GM21447 (cell line): ENCODE data around the gene ASIC3.

Source experiments
- ATAC-seq: cut with Tn5 transposase; IDR thresholded peaks from one replicate; pipeline ENCODE4 v1.9.1; 2021; ENCODE audit not compliant: unreplicated experiment

ASIC3 gene

DNA sequence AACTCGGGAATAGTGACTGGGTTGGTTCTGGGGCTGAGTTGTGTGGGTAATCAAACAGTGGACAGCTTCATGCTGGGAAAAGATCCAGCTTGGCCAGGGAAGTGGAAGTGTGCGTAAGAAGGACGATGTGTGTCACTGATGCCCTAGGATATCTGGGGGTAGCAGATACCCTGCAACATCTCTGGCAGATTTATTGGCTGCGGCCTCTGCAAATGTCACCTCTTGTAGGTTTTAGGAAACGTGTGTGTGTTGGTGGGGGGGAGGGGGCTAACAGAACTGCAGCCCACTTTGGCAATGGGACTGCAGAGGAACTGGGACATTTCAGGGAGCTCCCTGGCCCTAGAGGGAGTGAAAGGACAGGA is 37.0 kb downstream of the ASIC3 start:
- ATAC-seq = no peak

GRCh38 chr7:151085691-151086620 is 37.6 kb downstream of the ASIC3 start, which contains the start of gene AGAP3:
AGAP3 (plus strand) TSS chr7:151086475; CDS start chr7:151086742, 267 bp downstream.
- peak; percentile 40 for ATAC-seq

GRCh38 chr7:151086802-151087244 is 38.5 kb downstream of the ASIC3 start:
- no peak for ATAC-seq

GRCh38 chr7:151087245-151088018 is 39.1 kb downstream of the ASIC3 start:
- ATAC-seq = peak; percentile 21

DNA sequence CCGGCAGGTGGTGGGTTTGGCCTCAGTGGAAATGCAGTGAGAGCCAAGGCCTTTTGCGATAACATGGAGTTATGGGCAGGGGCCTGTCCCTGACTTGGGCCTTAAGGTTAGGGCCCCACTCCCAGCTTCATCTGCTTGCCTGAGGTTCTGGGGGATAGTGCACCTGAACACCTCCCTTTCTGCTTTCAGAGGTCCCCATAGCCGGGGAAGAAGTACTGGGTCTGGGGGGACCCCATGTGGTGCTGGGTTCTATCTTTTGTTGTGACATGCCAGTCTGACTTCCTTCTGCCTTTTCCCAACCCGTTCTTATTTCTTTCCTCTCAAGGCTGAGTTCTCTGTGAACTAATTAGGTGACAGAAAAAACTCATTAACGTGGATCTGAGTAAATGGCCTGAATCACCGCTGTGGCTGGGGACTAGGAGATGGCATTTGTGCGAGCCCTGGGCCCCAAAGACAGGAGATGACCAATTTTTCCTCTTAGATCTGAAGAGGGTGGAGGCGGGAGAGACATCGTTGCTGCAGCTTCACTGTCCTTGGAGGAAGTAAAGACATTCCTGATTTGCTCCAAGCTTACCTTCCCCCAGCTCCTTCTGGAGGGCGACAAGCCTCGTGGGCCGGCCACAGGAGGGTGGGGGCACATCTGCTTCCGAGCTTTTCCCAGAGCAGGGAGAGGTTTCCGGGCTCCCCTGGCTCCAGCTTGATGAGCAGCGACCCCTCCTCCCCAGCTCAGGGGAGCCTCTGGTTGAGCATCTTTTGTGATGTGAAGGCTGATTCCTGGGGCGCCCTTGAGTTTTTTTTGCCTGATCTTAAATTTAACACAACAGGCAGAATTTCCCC is 39.9 kb downstream of the ASIC3 start:
- ATAC-seq = no peak

DNA sequence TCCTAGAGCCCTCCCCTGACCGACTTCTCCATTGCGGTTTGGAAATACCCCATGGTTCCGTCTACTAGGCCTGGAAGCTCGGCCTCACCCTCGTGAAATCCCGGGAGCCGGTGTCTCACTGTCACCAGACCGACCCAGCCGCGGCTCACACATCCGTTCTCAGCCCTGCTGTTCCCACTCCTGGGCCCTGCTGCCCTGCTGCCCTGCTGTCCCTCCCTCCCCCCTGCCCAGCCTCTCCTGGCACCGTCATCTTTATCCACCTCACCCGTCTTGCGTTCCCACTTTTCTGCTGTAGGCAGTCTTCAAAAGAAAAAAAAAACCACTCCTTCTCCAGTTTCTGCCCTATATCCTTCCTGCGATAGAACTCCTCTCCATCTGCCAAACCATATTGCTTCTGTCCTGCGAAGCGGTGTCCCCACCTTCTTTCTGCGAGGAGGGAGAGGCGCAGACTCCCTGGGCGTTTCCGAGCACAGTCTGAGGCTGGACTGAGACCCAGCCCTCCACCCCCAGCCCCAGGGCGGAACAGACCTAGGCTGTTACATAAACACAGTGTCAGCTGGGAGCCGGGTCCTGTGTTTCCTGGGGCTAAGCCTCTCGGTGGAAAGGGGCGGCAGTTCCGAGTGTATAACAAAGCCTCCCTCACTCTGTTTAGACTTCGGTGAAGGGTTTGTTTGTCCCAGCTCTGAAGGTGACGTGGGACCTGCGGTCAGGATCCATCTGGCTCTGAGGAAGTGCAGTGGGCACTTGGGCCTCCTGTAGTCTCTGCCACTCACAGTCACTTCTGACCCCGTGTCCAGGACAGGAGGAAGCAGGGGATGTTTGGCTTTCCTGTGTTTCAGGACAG is 40.7 kb downstream of the ASIC3 start:
- no peak for ATAC-seq

- ATAC-seq = no peak
These were observed 41.8 kb downstream of the ASIC3 start for GRCh38 chr7:151089893-151090730.

DNA sequence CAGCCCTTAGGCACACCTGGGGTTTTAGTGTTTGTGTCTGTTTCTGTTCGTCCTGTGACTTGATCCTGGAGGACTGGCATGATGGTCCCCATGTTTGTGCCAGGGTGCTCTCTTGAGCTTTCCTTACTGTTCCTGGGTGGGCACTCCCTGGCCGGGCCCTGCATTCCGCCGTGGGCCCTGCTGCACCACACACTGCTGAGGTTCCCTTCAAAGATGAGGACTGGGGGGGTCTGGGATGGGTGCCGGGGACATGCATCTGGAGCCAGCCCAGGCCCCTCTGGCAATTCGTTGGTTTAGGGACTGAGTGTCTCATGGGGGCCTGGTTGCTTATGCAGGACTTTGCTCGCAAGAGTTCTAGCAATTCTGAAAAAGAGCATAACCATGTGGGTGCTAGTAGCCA is 42.7 kb downstream of the ASIC3 start:
- no peak for ATAC-seq

DNA sequence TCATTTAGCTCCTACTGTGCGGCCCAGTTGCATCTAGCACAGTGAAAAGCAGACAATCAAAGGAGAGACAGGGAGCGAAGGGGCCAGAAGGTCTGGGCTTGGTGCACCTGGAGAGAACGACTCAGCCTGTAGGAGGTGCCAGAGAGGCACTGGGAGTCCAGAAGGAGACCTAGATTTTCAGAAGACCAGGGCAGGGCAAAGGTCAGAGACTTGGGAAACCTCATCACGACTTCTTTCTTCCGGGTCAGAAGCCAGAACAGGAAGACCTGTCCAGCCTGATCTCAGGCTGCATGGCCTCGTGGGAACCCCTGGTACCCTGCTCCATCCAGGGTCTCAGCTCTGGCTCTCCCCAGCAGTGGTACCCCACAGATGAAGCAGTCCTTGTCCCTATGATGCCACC is 43.1 kb downstream of the ASIC3 start:
- ATAC-seq = no peak

DNA sequence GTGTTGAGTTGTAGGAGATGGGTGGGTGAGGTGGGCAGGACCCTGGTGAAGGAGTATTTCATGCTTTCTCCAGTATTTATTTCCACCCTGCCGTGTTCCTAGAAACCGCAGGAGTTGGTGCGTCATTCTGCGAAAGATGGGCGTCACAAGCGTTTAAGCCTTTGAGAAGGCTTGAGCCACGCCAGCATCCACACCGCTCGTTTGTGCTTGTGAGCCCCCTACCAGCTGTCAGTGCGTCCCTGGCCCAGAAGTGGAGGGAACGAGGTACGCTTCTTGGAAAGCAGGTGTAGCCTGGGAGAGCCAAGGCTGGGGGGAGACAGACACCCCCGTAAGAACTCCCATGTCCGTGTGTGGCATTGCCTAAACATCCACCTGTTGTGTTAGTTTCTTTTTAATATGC is 43.7 kb downstream of the ASIC3 start:
- ATAC-seq = no peak

GRCh38 chr7:151093748-151094147 is 45.4 kb downstream of the ASIC3 start:
- ATAC-seq = no peak

GRCh38 chr7:151094675-151095074 is 46.3 kb downstream of the ASIC3 start:
- no peak for ATAC-seq

DNA sequence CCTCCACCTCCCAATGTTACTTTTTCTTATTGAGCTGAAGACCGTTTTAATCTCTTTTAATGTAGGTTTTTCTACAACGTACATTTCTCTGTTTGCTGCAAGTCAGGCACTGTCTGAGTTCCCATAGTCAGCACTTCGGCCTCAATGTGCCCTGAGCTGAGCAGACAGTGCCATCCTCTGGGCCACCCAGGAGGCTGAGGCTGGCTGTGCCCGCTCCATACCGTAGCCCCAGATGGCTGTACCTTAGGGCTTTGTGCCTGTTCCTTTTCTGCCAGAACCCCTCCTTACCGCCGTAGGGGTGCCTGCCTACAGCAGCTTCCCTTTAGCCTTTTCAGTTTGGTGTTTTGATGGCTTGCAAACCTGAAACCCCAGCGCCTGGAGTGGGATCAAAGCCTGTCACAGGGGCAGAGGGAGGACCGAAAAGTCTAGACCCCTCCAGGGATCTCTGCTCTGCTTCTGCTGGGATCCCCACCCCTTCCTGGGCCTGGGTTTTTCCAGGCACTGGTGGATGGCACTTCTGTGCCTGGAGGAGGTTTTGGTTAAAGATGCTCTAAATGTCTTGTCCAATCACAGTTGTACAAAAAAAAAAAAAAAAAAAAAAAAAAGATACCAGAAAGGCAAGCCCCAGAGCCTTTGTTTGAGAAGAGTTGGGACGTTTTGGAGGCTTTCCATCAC is 46.9 kb downstream of the ASIC3 start:
- ATAC-seq = no peak

DNA sequence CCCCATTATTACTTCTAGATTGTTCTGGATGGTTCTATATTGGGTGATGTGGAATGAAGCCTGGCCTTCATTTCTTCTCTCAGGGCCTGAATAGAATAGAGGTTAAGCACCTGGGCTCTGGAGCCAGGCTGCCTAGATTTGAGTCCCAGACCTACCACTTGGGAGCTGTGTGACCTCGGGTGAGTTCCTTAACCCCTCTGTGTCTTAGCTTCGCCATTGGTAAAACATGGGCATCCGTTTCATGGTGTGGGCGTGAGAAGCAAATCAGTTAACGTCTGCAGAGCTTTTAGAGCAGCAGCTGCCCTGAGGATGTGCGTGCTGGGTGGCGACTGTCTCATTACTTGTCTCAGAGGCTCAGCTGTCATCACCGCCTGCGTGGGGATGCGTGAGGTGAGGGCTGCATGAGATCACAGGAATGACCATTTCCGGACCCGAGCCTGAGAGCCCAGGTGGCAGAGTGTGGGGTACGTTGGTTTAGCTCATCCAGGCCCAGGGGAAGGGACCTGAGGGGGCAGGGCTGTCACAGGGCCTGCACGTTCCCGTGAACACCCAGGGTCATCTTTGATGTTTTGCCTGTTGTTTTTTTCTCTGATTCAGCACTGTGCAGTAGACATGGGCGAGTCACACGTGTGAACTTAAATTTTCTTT is 47.6 kb downstream of the ASIC3 start:
- no peak for ATAC-seq

DNA sequence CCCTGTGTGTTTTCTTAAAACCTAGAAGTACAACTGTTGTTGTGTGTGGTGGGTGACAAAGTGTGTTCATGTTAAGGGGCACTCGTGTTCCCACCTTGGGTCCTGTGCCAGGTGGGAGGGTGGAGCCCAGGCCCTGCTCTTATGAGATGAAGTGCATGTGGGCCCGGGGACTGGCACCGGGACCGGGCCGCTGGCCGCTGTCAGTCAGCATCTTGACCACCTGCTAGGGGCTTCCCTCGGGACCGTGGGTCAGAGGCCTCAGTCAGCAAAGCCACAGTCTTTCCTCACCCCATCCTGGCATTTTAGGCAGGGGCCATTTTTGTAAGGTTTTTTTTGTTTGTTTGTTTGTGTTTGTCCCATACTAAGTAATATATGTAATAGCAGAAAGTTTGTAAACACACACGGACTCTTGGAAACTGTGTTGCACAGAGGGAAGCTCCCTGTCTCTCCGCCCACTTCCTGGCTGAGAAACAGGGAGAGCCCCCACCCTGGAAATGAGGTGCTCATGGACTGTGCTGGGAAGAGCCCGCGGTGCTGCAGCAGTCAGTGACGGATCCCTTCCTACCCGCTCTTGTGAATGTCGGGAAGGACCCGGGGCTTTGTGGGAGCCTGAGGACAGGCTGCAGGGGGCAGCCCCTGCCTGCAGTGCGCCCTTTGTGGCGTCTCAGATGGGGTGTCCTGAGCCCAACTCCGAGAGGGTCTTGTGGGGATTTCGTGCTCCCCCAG is 51.3 kb downstream of the ASIC3 start:
- no peak for ATAC-seq

- no peak for ATAC-seq
These were observed 52.6 kb downstream of the ASIC3 start for GRCh38 chr7:151100921-151101320.

DNA sequence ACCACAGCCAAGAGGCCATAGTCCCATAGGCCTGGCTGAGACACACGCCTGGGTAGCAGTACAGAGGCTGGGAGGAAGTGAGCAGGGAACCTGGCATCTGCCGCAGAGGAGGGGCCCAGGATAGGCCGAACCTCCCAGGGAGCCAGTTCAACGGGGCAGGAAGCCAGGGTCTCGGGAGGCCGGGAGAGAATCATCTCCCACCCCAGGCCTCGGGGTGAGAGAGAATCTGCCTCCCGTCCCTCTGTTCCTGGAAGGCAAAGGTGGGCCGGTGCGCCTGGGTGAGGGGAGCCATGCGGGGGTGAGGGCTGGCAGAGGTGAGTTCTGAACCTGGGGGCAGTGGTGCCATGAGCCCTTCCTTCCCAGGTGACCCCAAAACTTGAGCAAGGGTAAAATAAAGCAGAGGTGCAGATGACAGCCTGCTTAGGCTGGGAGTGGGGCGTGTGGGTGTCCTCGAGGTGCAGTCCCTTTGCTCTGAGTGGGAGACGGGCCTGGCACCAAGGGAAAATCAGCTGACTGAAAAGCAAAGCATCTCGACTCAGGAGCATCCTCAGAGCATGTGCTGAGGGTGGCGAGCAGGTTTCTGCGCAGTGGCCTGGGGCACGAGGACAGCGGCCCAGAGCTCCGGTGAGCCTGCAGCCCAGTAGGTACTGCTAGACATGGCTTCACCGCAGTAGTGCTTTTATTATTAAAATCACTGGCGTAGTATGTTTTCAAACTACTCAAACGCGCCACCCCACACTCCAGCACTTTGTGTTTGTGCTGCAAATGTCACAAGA is 53.5 kb downstream of the ASIC3 start:
- ATAC-seq = no peak
